NCI-H1092 treated with DMSO at 0.1 percent for 48 hours (cell line): ENCODE measurements around the gene RFTN1.
A peak's percentile ranks its signal among the peaks of the same experiment; 100 is the strongest.

Experiments used
- DNase-seq: peaks from one replicate; lab custom pipeline; 2025; lab: John Stamatoyannopoulos, UW

RFTN1 gene

DNA sequence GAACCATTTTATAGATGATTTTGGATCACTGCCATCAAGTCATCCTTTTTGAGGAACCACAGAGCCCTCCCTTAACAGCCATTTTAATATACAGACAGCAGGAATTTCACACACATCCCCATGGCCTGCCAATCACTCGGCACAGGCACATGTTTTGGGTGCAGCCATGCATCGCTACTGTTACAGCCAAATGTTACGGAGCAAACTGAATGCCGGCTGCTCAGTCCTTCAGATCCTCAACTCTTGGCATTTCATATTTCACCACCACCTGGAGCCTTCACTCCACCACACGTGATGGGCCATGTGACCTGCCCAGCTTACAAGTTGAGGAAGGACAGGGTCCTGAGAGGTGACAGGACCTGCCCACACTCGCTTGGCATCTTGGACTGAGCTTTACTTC, 157.7 kb downstream of the RFTN1 start:
- DNase-seq = no peak

DNA sequence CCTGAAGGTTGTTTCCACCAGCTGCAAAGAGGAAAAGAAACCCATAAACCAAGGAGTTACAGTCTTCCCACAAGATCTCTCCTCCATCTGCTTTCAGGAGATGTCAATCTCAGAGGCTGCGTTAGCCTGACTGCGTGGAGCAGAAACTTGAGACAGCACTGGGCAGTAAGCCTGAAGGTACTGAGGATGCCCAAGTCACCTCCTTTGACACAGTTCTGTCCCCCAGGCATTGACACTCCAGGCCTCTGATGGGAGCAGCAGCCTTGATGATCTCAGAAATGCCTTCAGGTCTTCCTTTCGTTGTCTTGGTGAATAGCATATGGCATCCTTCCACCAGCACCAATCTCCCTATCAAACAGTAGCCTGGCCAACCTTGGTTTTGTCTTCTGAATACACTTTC, 159.2 kb downstream of the RFTN1 start:
- no peak for DNase-seq

DNA sequence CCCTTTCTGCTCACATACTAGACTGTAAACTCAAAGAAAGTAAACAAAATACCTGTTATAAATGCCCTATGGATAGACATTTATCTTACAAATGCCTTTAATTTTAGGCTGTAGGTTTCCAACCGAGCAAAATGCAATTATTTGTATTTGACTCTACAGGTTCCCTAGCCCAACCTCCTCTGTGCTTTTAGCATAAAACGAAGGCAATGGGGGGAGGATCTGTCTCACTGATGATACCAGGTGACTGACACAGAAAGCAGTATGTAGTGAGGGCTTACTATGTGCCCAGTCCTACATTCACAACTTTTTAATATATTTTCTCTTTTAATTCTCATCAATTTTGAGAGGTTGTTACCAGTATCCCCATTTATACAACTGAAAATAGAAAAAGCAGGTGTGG, 161.1 kb downstream of the RFTN1 start:
- DNase-seq = no peak

DNA sequence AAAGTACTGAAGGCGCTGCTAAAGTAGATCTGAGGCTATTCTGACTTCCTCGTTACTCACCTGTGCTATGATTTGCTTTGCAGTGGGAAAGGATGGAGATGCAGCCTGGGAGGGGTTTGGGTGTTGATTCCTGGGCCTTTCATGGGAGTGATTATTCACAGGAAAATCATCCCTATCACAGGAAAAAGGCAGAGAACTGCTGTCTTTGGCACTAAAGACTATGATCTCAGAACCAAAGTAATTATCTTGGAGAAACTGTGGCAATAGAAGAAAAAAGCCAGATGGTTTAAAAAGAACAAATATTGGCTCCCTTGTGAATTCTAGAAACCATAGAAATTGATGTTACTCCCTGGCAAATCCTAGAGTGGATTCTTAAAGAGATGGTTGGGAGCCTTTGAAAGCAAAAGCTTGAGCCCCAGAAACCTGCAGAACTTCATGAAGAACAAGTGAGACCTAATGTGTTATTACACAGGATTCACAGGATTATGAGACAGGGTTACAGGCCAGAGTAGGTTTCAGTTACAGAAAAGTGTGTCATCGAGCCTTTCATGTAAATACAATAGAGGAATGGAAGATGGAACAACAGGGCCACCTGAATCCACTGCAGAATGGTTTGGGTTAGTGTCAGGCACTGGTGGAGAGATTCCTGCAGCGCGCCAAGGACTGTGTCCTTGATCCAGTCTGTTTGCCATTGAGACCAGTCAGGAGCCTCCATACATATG, 162.7 kb downstream of the RFTN1 start:
- no peak for DNase-seq

DNA sequence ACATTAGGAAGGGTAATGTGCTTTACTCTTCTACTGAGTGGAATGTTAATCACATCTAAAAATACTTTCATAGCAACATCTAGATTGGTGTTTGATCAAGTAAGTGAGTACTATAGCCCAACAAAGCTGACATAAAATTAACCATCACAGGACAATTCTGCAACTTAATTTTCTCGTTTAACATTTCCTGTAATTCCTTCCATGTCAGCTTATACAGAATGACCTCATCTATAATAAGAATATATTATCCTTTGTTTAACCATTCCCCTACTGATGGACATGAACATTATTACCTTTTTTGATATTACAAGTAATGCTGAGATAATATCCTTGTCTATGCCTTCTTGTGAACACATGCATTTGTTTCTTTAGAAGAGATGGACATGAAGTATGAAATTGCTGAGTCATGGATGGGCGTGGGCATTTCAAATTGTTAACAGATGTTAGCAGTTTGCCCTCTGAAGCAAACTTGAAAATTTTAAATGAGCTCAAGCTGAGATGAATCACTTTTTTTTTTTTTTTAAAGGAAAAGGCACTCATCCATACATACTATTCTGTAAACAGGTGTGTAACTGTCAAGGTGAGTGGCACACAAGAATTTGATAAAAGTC, 163.4 kb downstream of the RFTN1 start:
- DNase-seq = no peak

DNA sequence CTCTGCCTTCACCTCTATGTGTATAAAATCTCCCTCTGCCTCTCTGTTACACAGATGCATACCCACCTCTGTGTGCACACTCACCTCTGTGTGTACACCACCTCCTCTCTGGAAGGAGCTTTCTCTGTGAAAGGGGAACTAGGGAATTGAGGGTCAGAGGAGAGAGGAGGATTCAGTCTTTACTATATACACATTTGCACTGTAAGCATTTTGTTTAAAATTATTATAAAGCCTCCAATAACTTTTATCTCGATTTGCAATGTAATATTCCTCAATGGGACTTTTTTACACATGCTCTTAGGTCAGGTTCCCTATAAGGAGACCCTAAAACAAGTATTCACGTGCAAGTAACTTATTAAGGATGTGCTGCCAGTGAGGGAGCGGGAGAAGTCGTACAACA, 166.0 kb downstream of the RFTN1 start:
- DNase-seq = no peak

DNA sequence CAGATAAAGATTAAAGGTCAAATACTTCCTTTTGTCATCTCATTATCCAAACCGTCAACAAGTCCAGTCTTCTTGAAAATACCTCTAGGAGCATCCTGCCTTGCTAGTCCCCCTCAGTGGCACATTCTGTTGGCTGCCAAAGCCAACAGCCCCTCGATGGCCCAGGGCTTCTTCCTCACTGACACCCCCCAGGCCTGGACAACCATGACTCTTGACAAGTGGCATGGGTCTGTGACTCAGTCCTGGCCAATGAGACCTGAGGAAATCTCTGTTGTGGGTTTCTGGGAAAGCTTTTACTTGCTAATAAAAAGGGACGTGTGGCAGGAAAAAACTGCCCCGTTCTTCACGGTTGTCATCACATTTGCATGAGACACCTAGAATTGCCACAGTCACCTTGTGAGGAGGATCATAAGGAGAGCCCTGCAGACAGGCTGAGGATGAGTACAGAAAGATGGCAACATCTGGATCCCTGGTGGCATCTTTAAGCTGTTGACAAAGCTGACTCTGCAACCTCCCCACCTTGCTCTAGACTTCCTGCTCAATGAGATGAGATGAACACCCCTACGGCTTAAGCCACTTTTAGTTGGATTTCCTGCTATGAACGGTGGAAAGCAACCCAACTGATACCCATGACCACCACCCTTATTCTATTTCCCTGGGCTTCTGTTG, 167.0 kb downstream of the RFTN1 start:
- no peak for DNase-seq

DNA sequence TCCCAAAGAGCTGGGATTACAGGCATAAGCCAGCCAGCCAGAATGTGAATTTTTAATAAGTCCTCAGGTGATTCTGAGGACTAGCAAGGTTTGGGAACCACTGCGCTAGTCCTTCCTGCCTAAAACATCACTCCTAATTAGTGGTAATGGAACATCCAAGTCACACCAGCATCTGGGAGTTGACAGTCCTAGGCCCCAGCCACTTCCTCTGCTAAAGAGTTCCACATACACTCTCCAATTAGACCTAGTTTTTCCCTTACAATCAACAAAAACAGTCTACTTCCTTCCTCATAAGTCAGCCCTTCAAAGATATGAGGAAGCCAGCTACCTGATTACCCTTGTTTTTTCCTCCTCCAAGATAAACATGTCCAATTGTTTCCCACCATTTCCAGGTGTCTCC, 170.4 kb downstream of the RFTN1 start:
- no peak for DNase-seq

DNA sequence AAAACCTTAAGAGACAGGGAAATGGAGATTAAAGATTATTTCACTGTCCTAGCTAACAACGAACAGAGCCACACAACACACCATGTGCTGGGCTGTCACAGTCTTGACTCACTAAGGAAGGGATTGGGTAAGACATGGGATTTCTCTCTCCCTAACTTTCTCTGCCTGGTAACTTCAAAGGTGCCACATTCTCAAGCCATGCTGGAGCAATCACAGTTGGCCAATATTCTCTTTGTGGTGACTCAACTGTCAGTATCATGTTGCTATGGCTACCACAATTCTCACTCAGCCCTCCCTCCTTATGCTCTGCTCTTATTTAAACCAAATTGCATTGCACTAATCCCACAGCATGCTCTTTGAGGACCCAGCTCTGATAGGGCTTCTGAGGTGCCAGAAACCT, 174.5 kb downstream of the RFTN1 start:
- no peak for DNase-seq

DNA sequence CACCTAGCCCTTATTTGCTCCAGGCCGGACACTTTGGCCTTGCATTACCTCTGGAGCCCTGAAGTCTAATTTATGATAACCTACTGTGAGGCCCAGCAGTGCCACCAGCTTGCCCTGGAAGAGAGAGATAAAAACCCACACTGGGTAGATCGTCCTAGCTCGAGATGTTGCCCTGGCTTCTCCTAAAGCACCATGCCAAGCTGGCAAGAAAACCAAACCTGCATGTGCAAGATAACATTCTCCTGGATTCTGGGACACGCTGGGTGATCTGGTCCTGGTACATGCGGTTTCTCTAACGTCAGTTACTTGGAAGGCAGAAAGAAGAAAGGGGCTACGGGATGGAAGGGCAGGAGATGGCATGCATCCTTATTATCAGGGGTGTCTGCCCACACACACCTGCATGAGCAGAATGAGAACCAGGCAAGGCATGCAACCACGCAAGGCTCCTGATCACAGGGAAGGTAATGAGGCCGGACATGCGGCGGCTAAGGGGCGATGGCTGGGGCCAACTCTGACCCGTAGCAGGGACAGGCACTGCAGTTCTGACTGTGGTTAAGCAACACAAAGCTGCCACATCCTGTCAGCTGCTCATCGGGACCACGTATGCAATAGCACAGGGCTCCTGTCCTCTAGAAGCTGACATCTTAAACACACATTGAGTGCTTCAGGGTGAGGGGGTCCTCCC, 175.5 kb downstream of the RFTN1 start:
- no peak for DNase-seq

DNA sequence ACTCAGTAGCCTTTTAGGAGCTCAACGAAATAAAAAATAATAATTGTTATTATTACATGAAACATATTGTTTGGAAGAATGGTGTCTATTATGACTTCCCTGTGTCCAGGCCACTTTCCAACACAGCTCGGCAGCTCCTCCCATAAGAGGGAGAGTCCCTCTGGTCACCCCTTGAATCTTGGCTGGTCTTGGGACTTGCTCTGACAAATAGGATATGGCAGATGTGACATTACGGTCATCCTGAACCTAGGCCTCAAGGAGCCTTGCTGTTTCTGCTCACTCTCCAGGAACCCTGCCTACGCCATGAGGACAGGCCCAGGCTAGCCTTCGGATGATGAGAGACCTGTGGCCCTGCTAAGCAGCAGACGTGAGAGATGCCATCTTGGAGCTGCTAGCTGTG, 176.7 kb downstream of the RFTN1 start:
- DNase-seq = no peak

DNA sequence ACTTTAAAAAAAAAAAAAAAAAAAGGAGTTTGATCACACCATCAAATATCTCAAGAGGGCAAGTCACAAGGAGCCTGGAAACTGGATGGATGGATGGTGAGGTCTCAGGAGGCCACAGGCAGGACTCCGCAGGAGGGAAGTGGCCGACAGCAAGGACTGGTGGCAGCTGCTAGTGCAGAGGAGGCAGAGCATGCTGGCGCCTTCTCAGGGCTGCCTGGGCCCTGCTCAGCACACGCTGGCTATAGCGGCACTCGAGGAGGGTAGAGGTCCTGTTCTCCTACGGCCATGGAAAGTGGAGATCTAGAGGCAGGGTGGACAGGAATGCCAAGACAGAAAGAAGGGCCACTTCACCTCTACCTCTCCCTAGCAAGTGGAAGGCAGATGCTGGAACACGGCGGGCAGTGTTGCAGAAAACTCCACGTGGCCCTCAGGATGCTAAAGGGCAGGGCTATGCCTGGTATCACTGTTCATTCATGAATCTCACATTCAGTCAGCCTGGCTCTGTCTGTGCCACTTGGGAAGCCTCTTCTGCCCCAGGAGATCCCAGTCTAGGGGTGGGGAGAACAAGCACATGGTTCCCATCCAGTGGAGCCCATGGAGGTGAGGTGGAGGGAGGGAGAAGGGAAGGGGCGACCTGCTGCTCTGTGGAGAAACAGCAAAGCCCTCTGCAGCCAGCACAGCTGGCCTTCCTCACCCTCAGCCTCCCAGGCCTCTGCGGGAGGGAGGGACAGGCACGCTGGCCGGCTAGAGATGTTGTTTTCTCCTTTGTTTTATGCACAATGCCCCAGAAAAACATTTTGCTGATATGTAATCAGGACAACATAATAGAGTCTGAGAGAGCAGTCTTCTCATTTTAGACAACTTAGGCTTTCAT, 177.5 kb downstream of the RFTN1 start:
- DNase-seq = no peak

DNA sequence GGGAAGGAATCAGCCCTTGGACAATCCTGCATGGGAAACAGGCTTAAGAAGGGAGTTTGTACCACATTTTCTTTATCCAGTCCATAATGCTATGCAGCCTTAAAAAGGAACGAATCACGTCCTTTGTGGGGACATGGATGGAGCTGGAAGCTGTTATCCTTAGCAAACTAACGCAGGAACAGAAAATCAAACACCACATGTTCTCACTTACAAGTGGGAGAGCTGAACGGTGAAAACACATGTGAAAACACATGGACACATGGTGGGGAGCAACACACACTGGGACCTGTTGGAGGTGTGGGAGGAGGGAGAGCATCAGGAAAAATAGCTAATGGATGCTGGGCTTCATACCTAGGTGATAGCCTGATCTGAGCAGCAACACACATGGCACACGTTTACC, 178.2 kb downstream of the RFTN1 start:
- DNase-seq = no peak

DNA sequence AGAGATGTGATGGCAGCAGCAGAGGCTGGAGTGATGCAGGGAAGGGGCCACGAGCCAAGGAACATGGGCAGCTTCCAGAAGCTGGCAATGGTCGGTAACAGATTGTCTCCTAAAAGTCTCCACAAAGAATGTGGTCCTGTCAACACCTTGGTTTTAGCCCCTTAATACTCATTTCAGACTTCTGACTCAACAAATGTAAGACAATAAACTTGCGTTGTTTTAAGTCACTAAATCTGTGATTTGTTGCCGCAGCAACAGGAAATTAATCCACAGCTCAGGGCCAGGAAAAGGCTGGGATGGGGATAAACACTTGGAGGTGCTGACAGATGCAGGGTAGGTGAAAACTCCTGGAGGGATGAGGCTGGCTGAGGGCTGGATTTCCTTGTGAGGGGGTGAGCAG, 178.6 kb downstream of the RFTN1 start:
- no peak for DNase-seq

DNA sequence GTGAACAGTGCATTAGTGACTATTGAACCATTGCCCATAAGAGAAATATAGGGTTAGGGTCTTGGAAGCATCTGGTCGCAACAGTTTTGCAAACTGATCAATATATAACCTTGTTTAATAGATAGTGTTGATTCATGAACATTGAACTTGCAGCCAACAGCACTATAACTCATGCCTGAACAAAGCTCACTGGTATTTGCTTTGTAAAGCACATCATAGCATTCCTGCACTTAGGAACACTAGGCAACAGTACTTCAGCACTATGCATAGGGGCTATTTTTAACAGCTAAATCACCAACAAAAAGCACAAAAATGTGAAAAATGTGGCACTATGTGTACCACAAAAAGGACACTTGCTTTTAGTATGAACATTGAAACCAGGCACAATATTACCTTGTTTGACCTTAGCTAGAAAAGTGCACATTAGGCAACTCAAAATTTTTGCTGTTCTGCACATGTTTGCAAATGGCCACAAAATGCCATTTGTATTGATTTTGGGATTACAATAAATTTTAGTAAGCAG, 180.5 kb downstream of the RFTN1 start:
- no peak for DNase-seq

DNA sequence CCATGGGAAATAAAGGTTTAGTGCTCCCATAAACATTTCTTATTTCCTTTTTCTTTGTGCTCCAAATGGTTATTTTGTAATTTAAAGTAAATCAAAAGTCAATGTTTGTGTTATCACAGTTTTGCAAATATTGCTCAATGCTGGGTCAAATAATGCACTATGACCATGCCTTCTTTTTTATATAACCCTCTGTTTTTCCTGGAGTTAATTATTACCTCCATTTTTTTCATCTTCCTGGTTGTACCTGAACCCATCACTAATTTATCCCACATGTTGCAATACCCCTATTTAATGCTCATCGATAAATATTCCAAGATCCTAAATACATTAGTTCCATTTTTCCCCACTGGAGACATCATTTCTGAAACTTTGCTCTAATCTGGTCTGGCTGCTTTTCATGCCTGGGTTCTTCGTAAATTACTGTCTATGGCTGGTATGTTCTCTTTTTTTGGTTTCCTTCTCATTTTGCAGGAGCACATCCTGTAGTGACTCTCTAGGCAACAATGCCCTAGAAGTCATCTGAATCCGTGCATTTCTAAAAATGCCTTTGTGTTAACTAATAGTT, 182.1 kb downstream of the RFTN1 start:
- no peak for DNase-seq

DNA sequence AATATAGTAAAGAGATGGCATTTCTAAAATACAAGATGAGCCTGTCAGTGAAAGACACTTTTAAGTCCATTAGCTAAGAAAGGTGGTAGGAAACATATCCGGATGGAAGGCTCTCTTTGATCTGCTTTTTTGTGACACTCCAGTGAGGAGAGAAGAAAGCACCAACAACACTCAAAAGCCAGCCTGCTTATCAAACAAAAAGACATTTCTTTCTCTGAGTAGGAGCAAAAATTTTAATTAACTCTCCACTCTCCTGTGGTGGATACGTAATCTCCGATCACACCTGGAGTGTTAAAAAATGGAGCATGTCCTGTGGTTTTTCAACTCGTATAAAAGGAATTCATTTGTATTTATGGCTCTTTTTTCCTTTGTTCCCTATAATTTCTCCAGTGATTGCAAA, 183.1 kb downstream of the RFTN1 start:
- no peak for DNase-seq

DNA sequence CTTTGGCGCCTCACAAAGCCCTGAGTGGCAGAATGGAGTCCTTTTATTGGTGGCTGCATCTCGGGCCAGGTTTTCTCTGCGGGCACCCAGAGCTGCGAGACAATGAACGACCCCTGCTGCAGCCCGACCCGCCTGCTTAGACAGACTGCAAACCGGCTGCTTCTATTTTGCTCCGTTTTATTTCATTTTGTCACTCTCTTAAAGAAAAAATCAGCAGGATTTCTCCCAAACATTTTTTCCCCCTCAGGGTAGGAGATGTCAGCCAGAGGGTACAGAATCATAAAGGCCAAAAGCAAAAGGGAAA, 183.7 kb downstream of the RFTN1 start:
- no peak for DNase-seq

DNA sequence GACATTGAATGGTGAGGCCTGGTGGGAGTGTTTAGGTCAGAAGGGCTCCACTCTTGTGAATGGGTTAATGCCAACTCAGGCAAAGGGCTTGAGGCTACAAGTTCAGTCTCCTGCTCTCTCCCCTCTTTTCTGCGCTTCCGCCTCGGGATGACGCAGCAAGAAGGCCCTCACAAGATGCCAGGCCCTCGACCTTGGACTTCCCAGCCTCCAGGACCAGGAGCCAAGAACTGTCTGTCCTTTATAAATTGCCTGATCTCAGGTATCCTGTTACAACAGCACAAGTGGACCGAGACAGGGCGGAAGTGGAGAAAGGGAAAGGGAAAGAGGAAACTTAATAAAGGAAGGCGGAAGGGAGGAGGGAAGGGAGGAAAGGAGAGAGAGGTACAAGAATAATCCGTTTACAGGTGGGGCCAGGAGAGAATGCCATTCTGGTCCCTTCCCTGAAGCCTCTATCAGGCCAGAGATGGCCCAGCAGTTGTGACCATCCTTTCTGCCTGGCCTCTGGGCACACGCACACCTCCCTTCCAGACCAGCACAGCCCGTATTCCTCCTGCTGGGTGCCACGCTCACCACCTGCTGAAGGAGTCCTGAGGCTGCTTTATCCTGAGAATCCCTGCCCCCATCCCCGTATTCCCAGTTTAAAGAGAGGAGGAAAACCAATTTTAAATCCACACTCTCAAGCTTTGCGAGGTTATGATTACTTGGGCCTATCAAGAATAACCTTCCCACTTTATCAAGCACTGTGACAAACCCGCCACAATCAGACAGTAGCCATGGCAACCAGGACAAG, 184.3 kb downstream of the RFTN1 start:
- DNase-seq = peak; percentile 46

DNA sequence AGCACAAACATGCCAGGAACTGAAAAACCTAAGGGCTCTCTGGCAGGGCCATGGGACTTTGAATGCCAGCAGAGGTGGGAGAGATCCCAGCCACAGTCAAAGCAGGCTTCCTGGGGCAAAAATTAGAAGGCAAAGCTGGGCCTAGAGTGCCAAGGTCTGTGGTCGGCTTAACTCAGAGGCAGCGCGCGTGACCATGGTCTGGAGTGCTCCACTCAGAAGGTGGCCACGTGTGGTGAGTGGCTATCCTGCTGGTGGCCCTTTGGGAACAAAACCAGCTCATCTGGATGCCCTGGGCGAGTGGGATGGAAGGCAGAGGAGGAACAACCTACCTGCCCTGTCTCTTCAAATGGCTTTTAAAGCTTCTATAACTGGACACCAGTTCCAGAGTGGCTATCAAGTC, 185.4 kb downstream of the RFTN1 start:
- DNase-seq = no peak
